Umbilical cord (tissue), 2 donors: ENCODE measurements around the gene SPINT1. TPM values are rescaled to one million over a fixed set of nuclear protein-coding genes. Genes with fewer than 3 reads are reported as not detected.

Experiments
- DNase-seq: peaks from one replicate; pipeline ENCODE4 v3.0.0-alpha.2; 2015; ENCODE audit warnings: low spot score
- total RNA-seq: library from RNA; depleted of rRNA; stranded (reverse); fragments of >200 nt; gene quantifications from one replicate; pipeline ENCODE4 v1.2.3, GENCODE V29; 2014; ENCODE audit warnings: low replicate concordance; ENCODE audit not compliant: insufficient read depth

Gene SPINT1, protein sequence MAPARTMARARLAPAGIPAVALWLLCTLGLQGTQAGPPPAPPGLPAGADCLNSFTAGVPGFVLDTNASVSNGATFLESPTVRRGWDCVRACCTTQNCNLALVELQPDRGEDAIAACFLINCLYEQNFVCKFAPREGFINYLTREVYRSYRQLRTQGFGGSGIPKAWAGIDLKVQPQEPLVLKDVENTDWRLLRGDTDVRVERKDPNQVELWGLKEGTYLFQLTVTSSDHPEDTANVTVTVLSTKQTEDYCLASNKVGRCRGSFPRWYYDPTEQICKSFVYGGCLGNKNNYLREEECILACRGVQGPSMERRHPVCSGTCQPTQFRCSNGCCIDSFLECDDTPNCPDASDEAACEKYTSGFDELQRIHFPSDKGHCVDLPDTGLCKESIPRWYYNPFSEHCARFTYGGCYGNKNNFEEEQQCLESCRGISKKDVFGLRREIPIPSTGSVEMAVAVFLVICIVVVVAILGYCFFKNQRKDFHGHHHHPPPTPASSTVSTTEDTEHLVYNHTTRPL
- 16.6 TPM for total RNA-seq

DNA sequence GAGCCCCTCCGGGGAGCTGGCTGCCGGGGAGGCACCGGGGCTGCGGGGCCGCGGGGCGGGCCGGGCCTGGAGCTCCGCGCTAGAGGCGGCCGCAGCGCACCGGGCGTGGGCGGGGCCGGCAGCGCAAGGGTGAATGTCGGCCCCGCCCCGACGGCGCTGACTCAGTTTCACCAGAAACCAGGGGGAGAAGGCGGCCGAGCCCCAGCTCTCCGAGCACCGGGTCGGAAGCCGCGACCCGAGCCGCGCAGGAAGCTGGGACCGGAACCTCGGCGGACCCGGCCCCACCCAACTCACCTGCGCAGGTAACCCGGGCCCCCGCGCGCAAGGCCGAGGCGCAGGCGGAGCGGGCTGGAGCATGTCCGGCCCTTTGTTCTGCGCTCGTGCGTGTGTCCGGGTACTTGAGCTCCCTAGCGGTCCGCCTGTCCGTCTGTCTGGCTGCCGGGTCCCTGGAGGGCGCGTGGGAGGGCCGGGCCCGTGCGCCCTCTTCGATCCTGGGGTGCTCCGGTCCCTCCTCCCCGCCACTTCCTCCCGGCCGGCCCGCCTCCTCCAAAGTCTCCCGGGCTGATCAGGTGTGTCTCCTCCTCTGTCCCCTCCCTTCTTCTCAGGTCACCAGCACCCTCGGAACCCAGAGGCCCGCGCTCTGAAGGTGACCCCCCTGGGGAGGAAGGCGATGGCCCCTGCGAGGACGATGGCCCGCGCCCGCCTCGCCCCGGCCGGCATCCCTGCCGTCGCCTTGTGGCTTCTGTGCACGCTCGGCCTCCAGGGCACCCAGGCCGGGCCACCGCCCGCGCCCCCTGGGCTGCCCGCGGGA lies at the start of gene SPINT1:
SPINT1 (plus strand) TSS at position 164 of the 811 bp plus-strand sequence; CDS start at position 671, 507 bp downstream.
- peak; percentile 25 for DNase-seq

DNA sequence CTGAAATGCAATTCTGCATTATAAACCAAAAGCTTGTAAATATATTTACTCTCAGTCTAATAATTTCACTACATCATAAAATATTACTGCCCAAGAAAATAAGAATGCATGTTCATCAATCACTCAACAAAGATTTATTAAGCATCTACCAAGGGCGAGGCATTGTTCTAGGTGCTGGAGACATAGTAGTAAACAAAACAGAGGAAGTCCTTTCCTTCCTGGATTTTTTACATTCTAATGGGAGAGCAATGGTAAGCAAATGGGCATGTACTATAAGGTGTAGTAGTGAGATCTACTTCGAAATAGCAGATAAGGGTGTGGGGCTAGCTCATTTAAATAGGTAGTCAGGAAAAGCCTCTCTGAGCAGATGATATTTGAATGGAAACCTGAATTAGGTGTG lies 47.8 kb upstream of the SPINT1 start:
- no peak for DNase-seq

DNA sequence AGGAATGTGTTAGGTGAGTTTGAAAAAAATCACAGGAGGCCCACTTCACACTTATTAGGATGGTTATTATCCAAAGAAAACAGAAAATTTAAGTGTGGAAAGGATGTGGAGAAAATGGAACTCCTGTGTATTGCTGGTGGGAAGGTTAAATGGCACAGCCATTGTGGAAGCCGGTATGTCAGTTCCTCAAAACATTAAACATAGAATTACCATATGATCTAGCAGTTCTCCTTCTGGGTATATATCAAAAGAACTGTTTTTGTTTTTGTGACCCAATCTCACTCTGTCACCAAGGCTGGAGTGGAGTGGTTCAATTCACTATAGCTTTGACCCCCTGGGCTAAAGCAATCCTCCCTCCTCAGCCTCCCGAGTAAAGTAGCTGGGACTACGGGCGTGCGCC lies 47.3 kb upstream of the SPINT1 start:
- no peak for DNase-seq

DNA sequence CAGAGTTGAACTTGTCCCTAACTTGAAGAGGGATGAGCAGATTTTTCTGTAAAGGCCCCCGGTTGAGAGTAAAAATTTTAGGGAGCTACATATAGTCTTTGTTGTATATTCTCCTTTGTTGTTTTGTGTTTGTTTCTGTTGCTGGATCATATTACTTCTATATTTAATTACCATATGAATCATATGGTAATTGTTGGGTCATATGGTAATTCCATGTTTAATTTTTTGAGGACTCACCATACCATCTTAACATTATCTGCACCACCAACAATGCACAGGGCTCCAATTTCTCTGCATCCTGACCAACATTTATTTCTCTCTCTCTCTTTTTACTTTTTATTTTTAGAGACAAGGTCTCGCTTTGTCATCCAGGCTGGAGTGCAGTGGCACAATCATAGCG lies 44.3 kb upstream of the SPINT1 start:
- no peak for DNase-seq

DNA sequence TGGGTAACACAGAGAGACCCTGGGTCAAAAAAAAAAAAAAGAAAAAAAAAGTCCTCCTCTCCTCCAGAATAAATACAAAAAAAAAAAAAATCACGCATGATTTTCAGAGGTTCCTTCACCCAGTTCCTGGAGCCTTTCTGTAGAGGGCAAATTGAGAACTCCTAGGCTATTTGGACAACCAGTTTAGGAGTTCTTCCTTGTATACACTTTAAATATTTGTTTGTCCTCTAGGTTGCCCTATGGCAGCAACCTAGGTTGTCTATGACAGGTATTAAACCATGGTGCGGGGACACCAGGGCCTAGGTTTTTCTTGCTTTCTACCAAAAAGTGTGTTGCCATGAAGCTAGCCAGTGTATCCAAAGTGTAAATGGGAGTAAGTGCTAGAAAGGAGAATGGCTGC lies 40.8 kb upstream of the SPINT1 start:
- no peak for DNase-seq

DNA sequence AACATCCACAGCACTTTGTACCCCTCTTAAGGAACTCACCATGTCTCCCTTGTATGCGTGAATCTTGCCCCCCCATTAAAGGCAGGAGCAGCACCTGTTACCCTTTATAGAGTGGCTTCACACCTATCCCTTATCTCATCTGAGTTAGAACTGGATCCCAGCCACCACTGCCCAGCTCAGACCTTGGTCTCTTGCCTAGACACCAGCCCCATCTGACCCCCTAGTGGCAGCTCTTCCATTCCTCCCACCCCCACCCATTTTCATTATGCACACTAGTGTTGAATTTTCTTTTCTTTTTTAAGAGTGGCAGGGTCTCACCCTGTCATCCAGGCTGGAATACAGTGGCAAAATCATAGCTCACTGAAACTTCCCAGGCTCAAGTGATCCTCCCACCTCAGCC lies 40.2 kb upstream of the SPINT1 start:
- DNase-seq: no peak

DNA sequence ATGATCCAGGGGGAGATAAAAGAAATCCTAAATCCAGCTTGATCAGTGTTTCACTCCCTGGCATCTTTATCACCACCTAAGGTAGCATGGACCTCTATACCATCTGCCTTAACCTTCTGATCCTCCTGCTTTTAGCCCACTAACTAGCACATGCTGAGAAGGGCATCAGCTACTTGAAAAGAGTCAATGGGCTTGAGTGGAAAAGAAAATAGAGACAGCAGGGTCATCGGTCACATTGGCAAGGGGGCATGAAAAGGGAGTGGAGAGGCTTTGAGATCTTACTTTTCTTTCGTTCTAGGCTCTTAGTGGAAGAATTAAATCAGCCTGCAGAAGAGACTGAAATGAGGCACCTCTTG lies 37.2 kb upstream of the SPINT1 start:
- DNase-seq: no peak

DNA sequence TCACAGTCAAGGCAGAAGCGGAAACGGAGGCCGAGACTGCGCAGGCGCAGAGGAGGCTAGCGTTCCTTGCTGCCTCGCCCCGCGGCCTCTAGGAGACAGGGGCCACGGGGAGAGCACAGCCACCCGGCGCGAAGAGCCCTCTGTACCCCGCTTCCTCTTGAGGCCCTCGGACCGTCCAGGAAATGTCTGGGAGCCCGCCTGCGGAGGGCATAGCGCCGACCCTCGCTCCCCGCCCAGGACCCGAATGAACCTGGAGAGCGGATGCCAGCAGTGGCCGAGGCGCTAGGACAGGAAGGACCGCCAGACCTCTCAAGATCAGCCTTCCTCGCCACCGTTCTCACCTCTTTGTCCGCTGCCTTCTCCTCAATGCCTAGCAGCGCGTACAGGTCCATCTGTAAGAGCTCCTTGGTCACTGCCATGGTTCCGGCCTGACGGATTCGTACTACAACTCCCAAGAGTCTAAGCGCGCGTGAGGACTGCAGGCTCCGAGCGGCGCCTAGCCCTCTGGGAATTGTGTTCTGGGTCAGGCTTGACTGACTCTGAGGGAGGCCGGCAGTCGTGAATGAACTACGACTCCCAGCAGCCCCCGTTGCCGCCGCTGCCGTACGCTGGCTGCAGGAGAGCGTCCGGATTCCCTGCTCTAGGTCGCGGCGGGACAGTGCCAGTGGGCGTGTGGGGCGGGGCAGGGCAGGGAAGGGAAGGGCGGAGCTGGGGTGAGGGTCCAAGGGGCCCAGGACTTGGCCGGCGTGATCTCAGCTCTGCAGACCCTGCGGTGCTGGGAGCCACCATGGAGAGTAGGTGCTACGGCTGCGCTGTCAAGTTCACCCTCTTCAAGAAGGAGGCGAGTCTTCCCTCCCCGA lies 36.6 kb upstream of the SPINT1 start, which contains the start of the genes DNAJC17 and ZFYVE19:
DNAJC17 (minus strand) TSS at position 446 of the 860 bp plus-strand sequence; CDS start at position 419, 27 bp downstream.
ZFYVE19 (plus strand) TSS at position 62 of the 860 bp plus-strand sequence; CDS start at position 563, 501 bp downstream.
- peak; percentile 99 for DNase-seq

DNA sequence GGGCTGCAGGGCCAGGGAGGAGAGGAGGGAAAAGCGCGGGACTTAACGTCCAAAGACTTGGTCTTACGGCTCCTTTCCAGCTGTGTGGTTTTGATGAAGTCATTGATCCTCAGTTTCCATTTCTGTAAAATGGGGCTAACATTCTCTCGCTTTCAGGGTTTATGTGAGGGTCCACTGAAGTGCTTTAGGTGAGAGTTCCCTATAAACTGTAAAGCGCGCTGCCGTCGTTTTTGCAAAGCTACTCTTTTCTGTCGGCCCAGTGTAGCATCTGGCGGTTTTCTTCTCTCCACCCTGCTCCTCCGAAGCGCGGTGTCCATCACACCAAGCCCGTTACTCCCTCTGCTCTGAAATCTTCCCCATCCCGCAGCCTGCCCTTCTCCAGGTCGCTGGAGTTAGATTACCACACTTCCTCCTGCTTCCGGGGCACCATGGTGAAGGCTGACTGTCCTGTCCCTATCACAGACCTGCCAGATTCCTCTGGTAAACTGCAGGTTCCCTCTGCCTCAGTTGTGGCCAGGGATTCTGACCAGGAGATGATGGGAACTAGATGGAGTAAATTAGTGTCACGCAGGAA lies 35.9 kb upstream of the SPINT1 start:
- no peak for DNase-seq

DNA sequence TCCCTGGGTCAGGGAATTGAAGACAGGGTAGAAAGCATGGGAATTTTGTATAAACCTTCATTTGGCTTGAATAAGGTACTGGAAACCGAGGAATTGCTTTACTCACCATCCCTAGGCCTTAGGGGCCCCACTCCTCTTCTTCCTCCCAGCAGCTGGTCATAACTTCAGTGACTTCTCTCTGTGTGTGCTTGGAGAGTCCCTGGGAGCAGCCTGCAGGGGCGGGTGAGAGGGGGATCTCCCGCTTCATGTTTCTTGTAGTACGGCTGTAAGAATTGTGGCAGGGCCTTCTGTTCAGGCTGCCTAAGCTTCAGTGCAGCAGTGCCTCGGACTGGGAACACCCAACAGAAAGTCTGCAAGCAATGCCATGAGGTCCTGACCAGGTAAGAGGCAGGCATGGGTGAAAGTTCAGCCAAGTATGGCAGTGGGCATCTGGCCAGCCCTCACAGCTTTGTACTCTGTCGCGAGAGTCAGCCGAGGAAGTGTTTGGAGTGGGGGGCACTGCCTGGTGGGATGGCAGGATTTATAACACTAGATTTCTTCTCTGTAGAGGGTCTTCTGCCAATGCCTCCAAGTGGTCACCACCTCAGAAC lies 34.9 kb upstream of the SPINT1 start:
- no peak for DNase-seq

DNA sequence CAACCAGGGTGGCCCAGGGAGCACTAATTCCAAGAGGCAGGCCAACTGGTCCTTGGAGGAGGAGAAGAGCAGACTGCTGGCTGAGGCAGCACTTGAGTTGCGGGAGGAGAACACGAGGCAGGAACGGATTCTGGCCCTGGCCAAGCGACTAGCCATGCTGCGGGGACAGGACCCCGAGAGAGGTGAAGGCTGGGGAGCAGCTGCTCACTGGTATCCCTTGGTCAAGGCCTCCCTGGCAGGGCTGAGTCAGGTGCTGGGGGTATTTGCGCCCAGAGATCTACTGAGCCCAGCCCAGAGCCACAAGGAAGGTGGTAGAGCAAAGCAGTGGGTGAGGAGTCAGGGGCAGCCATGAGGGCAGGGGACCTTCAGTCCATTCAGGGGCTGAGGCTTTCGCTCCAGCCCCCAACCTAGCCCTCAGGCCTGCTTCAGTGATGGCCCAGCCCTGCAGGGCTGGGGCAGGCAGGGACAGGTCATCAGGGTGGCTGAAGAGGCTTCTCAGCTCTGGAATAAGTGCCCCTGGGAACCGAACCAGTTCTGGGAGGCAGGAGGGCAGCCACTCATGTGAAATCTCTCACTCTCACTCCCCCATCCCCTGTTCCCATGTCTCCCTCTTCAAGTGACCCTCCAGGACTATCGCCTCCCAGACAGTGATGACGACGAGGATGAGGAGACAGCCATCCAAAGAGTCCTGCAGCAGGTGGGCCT lies 31.0 kb upstream of the SPINT1 start:
- no peak for DNase-seq

DNA sequence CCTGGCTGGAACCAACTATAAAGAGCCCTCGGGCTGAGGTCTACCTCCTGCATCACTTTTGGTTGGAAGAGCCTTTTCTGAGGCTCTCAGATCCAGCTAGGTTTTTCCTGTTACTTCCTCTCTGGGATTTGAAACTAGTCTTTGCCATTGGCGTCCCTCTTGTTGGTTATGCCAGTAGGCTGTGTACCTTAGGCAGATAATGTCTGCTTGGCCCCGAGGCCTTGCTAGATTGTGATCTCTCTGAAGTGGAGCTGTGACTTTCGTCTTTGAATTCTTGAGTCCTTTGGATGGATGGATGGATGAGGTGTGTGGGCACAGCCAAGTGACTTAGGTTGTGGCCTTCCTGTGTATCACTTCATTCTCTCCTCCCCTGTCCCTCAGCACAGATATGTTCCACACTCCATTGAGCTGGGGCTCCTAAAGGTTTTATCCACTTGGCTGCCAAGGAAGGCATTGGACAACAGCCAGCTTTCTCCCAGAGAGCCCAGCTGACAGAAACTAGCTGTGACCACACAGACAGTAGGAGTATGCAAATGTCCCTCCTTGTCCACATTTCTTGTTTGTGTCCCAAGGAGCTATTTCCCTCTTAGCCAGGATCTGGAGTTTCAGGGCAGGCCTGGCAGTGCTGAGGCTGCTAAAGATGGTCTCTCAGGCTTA lies 28.7 kb upstream of the SPINT1 start:
- DNase-seq: peak; percentile 31

DNA sequence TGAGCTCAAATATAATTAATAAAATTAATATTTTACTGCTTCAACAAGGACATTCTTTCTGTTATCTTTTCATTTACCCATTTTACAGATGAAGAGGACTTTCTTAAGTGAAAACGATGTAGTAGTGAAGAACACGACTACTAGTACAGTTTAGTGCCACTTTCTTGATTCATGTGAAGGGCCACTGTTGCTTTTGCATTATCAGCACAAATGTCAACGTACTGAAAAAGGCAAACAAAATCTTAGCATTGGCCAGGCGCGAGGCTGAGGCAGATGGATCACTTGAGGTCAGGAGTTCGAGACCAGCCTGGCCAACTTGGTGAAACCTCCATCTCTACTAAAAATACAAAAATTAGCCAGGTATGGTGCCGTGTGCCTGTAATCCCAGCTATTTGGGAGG lies 24.8 kb upstream of the SPINT1 start:
- no peak for DNase-seq

DNA sequence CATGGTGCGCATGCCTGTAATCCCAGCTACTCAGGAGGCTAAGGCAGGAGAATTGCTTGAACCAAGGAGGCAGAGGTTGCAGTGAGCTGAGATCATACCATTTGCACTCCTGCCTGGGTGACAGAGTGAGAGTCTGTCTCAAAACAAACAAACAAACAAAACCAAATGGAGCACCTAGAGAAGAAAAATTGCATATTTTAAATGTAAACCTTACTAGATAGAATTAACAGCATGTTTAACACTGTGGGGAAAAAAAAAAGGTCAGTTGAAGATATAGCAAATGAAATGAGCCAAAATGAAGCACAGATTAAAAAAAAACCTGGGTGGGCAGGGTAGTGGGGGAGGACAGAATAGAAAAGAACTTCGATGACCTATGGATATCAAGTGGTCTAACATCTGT lies 22.7 kb upstream of the SPINT1 start:
- DNase-seq: no peak

DNA sequence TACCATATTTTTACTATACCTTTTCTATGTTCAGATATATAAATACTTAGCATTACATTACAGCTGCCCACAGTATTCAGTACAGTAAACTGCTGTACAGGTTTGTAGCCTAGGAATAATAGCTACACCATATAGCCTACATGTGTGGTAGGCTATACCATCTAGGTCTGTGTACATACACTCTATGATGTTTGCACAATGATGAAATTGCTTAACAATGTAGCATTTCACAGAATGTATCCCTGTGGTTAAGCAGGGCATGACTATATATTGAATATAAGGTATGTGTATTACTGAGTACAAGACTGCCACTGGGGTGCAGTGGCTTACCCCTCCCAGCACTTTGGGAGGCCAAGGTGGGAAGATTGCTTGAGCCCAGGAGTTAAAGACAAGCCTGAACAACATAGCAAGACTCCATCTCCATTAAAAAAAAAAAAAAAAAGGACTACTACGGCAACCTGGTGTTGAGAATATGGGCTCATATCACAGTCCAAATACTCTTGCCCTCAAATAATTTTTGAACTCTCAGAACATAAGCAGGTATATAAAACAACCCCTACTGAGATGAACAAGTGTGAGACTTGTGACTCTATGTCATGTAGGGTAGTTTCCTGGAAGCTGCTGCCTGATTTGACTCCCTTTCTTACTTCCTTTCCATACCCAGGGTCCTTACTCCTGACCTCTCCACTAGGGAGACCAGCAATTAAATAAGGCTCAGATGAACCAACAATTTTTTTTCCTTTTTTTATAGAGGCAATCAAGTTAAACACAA lies 20.1 kb upstream of the SPINT1 start:
- DNase-seq: no peak

DNA sequence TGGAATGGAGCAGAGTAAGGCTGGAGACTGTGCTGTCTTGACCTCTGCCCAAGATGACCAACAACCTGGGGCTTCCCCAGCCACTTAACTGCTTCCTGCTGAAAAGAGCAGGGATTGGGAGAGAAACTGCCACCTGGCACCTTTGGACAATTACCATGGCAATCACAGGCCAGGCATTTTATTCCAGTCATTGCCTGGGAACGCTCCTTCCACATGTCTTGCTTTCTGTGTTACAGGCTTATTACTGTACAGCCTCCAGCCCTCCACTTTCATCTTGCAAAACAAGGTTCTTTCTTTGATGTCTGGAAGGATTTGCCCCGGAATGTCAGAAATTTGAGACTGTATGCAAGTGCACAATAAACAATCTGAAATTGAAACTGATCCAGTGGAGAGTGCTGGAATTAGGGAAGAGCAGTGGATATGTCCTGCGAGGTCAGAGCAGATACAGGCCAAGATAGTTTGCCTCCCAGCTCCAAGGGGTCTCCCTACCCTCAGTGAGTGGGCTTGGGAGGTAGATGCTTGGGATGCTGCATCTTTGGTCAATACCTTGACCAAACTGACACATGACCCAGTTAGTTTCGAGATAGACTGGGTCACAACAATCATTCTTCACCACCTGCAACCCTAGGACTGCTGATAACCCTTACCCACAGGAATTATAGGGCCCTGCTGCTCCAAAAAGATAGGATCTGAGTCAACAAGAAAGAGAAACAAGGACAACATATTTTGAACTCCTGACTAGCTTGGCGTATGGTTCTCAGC lies 18.0 kb upstream of the SPINT1 start:
- peak; percentile 45 for DNase-seq

DNA sequence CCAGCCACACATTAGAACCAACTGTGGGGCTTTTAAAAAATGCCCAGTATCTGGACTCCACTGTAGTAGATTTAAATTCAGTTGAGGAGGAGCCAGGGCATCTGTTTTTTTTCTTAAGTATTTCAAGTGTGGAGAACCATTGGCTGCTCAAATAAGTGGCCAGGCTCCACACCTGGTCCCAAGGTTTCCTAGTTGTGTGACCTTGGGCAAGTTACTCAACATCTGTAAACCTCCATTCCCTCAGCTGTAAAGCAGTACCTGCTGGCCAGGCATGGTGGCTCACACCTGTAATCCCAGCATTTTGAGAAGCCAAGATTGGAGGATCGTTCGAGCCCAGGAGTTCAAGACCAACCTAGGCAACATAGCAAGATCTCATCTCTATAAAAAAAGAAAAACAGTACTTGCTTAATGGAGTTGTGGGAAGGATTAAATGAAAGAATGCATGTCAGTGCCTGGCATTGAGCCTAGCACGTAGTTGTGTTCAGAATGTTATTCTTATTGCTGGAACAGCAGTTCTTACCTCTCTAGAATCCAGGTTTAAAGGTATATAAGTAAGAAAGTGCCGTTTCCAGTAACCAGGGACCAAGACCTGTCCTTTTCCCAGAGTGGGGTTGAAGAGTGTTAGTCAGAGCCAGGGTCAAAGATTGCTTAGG lies 17.3 kb upstream of the SPINT1 start:
- DNase-seq: no peak
